Pancreas (tissue), 10 donors: Measurements from ENCODE around the gene TREH. TPM values are rescaled to one million over a fixed set of nuclear protein-coding genes. Genes with fewer than 3 reads are reported as not detected.
A peak's percentile ranks its signal among the peaks of the same experiment; 100 is the strongest.

Experiments
- ATAC-seq, 4 donors: fragments of 200-7000 bp; cut with Tn5 transposase; one replicate each; pipeline versions ENCODE4 v1.8.0 to v1.9.1; 2020; ENCODE audit warnings: mild to moderate bottlenecking in 4 of 4, moderate library complexity in 4 of 4
- DNase-seq, 6 donors: peaks; one replicate each; pipeline ENCODE4 v3.0.0-alpha.2; 2020
- FAIRE-seq: peaks from 2 replicates; lab custom pipeline; 2012; peaks lifted over from hg19 to GRCh38; lab: Jason Lieb, UNC
- H3K27ac ChIP-seq, 4 donors: fragments of 200-600 bp; sonication (generic); 1 replicate in 3 of 4; 2 replicates in 1 of 4; pipeline versions ENCODE4 v1.5.0 to v1.8.0; 2020
- H3K27me3 ChIP-seq, 4 donors: fragments of 200-600 bp; one replicate each; pipeline ENCODE4 v1.8.0; 2021
- H3K36me3 ChIP-seq, 3 donors: fragments of 200-600 bp; sonication (generic) in 1 of 3; one replicate each; pipeline versions ENCODE4 v1.5.0 to v1.8.0; 2020 to 2021
- H3K4me1 ChIP-seq, 3 donors: fragments of 200-600 bp; one replicate each; pipeline ENCODE4 v1.8.0; 2021
- H3K4me3 ChIP-seq, 4 donors: fragments of 200-600 bp; sonication (generic) in 2 of 4; one replicate each; pipeline versions ENCODE4 v1.5.0 to v1.8.0; 2020 to 2021
- H3K9me3 ChIP-seq, 4 donors: fragments of 200-600 bp; one replicate each; pipeline ENCODE4 v1.8.0; 2021
- WGBS, 2 donors: extraction: QIAGEN DNeasy Blood & Tissue Kit; methylation state at CpG; one replicate each; pipeline ENCODE4 v1.1.7; 2013; 5-methylcytosine and 5-hydroxymethylcytosine counted together
- intact Hi-C, 3 donors: fragments of 100-400 bp; cut with DNase I; formaldehyde crosslinking; loops; one replicate each; pipeline versions ENCODE4 v1.11.1 to v1.14.2; 2022
- polyA plus RNA-seq, 2 donors: library from polyadenylated mRNA; stranded (reverse); fragments of 200-250 nt; gene quantifications; one replicate each; pipeline ENCODE4 v1.2.3, GENCODE V29; 2013
- total RNA-seq, 6 donors: library from RNA; stranded (reverse); fragmentation: NEBNext Ultra II Directional in 4 of 6; extraction: Animal tissue kit (Norgen Biotek cat#: 25700) in 4 of 6; gene quantifications; one replicate each; pipeline versions ENCODE4 v1.2.1 to v1.2.4, GENCODE V29; 2021 to 2023
- TF ChIP-seq, protein P1 (sequence below), 4 donors: fragments of 200-600 bp; sonication (generic) in 3 of 4; IDR thresholded peaks; one replicate each; pipeline versions ENCODE4 v1.5.0 to v1.8.0; 2021; ENCODE audit warnings: antibody characterized with exemption in 4 of 4
- donor health status: healthy with polysubstance abuse.
- donor health status: DM: no; HTN: no; CAD: no; lungs with moderate emphysema.
- donor health status: DM: no; HTN: no; CAD: no.
- donor health status: control.
- donor health status: control.
- donor health status: Bipolar disorder and iron deficiency.
- donor health status: DM: yes; HTN: yes; CAD: no.
- donor health status: DM: no; HTN: no; CAD: no.
- donor health status: DM: no; HTN: no; CAD: no.
- donor health status: DM: yes; HTN: yes; CAD: no.

Gene TREH
- total and polyA plus RNA-seq, 8 donors: 0.14 to 4.7 (median 1.0) TPM

DNA sequence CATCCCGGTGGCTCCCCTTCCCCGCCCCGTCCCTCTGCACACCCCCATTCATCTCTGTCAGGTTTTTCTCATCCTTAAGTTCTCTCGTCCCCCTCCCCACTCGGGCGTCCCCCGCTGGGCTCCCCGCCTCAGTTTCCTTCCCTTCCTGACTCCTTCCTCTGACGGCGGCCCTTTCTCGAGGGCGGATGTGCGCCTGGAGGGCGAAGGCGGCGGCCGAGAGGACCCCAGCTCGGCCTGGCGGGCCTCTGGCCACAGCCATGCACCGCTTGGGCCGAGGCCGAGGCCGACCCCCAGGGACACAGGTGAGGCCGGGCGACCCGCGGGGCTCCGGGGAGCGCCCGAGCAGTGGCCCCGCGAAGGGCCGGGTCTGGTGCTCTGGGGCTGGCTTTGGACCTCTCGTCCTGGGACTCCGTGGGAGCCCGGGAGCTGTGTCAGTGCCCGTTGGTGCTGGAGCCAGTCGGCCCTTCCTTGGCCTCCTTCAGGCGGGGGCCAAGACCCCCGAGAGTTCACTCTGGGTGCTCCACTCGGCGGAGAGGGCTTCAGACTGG lies 69.2 kb downstream of the TREH start:
- Histone ChIP-seq H3K27me3 (no peaks in the 10 kb centered on the region), H3K27ac (peak overlapping the region in 1 of 4 donors; percentile 53), H3K36me3 (no peaks in the 10 kb centered on the region), H3K4me1 (peaks cover 0 to 11% (median 0%) of the 10 kb centered on the region in 3 donors), H3K4me3 (peak overlapping the region; percentile 9 to 54 (median 19)), H3K9me3 (no peaks in the 10 kb centered on the region)
- FAIRE-seq: no peak
- DNase-seq: peak in 2 of 6 donors; percentile 63 to 83
- ATAC-seq: no peak
- 56 to 63% methylated on average over 34 to 42 of the region's 42 CpGs for WGBS, 2 donors
- intact Hi-C loops: loop anchor here in 1 of 3 donors (5.0 kb wide), 1 partner anchor 47 kb away; no protein-coding TSS in a partner anchor
- TF ChIP-seq, protein P1, sequence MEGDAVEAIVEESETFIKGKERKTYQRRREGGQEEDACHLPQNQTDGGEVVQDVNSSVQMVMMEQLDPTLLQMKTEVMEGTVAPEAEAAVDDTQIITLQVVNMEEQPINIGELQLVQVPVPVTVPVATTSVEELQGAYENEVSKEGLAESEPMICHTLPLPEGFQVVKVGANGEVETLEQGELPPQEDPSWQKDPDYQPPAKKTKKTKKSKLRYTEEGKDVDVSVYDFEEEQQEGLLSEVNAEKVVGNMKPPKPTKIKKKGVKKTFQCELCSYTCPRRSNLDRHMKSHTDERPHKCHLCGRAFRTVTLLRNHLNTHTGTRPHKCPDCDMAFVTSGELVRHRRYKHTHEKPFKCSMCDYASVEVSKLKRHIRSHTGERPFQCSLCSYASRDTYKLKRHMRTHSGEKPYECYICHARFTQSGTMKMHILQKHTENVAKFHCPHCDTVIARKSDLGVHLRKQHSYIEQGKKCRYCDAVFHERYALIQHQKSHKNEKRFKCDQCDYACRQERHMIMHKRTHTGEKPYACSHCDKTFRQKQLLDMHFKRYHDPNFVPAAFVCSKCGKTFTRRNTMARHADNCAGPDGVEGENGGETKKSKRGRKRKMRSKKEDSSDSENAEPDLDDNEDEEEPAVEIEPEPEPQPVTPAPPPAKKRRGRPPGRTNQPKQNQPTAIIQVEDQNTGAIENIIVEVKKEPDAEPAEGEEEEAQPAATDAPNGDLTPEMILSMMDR (IDR thresholded peaks at IDR 0.05): no peak

DNA sequence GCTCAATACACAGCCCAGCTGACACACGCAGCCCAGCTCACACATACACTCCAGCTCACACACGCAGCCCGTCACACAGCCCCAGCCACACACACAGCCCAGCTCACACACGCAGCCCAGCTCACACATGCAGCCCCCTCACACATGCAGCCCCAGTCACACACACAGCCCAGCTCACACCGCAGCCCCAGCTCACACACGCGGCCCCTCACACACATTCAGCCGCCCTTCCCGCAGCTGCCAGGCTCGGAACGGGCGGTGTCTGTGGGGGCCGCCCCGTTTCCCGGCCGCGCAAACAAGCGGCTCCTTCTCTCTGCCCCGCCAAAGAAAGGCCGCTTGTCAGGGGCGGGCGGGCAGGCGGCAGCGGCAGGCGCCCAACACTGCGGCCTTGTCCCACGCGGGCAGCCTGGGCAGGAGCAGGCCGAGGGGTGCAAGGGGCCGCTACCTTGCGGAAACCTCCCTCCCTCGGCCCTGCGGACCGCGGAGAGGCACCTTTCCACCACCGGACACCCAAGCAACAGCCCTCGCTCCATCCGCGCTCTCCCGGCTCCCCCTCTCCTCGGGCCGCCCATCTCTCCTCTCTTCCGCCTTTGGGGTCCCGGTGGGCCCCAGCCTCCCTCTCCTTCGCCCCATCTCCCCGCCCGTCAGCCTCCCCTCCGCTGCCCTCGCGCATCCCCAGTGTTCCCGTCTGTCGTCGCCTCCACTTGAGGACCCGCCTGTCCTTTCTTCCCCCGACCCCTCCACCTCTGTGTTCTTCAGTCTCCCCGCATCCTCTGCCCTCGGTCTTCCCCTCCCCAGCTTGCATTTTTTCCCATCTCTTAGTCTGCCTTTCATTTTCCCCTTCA lies 69.8 kb downstream of the TREH start:
- Histone ChIP-seq H3K4me1 (peaks cover 0 to 11% (median 0%) of the 10 kb centered on the region in 3 donors), H3K27ac (peak overlapping the region in 1 of 4 donors; percentile 4), H3K4me3 (peak overlapping the region in 2 of 4 donors; percentile 28 to 54), H3K36me3 (no peaks in the 10 kb centered on the region), H3K27me3 (no peaks in the 10 kb centered on the region), H3K9me3 (no peaks in the 10 kb centered on the region)
- ATAC-seq: no peak
- TF ChIP-seq, protein P1 (IDR thresholded peaks at IDR 0.05): no peak
- no peak for FAIRE-seq
- intact Hi-C loops: loop anchor here in 1 of 3 donors (5.0 kb wide), 1 partner anchor 48 kb away; no protein-coding TSS in a partner anchor
- 71 to 73% methylated on average over 35 to 57 of the region's 57 CpGs for WGBS, 2 donors
- peak in 2 of 6 donors; percentile 63 to 78 for DNase-seq

DNA sequence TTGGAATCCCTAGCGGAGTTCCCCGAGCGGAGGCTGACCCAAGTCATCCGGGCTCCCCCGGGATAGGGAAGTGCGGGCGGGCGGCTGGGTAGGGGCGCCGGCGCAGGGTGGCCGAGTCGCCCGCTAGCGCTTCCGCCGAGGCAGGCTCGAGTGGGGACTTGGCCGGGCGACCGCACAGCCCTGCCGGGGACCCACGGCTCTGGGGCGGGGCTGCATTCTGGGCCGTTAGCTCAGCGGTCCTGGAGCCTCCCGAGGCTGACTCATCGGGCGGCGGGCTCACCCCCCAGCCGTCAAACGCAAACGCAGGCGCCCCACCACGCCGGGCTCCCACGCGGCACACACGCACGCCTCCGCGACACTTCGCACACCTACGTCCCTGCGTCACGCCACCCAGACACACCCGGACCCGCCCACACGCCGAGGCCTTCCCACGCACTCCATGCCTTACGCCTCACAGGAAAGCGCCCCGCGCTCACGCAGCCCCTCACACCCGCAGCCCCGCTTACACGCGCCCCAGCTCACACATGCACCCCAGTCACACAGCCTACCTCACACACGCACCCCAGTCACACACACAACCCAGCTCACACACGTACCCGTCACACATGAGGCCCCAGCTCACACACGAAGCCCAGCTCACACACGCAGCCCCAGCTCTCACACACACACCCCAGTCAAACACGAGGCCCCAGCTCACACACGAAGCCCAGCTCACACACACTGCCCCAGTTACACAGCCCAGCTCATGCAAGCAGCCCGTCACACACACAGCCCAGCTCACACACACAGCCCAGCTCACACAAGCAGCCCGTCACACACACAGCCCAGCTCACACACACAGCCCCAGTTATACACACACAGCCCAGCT lies 70.9 kb downstream of the TREH start:
- peak overlapping the region; percentile 65 to 78 (median 72) for H3K27ac ChIP-seq
- peak overlapping the region; percentile 38 to 79 (median 60) for H3K4me3 ChIP-seq
- H3K27me3 ChIP-seq: no peaks in the 10 kb centered on the region
- WGBS, 2 donors: 26 to 30% methylated on average over 50 to 69 of the region's 69 CpGs
- no peaks in the 10 kb centered on the region for H3K9me3 ChIP-seq
- H3K36me3 ChIP-seq: no peaks in the 10 kb centered on the region
- intact Hi-C loops: no loop called here
- FAIRE-seq: no peak
- TF ChIP-seq, protein P1 (IDR thresholded peaks at IDR 0.05): no peak
- peaks cover 0 to 11% (median 0%) of the 10 kb centered on the region in 3 donors for H3K4me1 ChIP-seq
- DNase-seq: peak in 4 of 6 donors; percentile 57 to 84 (median 69)
- ATAC-seq: peak; percentile 36 to 51 (median 44)

DNA sequence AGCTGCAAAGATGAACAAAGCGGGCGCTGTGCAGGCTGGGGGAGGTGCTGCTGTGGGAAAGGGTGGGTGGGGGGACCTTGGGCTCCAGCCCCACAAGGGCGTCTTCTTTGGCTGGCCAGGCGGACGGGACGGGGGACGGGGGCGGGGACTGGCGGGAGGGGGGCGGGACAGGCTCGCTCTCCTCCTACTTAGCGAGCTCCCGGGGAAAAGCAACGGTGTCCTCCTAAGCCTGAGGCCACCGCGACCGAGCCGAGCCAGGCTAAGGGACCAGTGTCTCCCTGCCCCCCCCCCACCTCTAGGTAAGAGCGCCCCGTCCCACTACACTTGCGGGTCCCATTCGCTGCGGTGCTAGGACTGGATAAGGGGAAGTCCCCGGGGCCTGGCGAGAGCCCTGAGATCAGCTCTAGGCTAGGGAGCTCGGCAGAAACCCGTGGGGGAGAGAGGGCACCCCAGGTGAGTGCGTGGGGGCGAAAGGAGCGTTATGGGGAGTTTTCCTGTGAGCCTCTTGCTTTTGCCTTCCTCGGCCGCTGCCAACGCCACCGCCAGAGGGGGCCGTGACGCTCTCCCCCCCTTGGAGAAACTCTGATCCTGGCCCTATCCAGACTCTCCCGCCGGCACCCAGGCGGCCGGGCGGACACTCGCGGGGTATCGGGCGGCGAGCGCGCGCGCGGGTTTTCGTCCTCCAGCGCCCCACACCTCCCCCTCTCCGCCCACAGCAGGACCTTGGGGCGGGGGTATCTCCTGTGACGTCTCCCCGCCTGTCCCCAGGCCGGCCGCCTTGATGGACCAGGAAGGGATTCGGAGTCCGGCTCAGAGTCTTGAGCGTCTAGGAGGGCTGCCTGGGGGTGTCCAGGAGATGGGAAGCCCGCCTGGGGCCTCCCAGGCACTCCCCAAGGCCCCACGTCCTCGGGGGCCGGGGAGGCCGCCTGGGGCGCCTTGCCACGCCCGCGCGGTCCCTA lies 71.8 kb downstream of the TREH start, which contains the start of gene PHLDB1:
PHLDB1 (plus strand) TSS at position 215 of the 959 bp plus-strand sequence. CDS start 6,222 bp downstream, outside the sequence.
- WGBS, 2 donors: 0 to 2% methylated on average over 65 to 72 of the region's 72 CpGs
- Histone ChIP-seq H3K4me3 (peak within 1 kb of the TSS; percentile 38 to 79 (median 60)), H3K9me3 (no peaks in the 10 kb centered on the region), H3K36me3 (no peaks in the 10 kb centered on the region), H3K27me3 (no peaks in the 10 kb centered on the region), H3K27ac (peak within 1 kb of the TSS; percentile 65 to 78 (median 72)), H3K4me1 (peaks cover 0 to 11% (median 0%) of the 10 kb centered on the region in 3 donors)
- TF ChIP-seq, protein P1 (IDR thresholded peaks at IDR 0.05): peak in 2 of 4 donors; percentile 18 to 19
- intact Hi-C loops: no loop called here
- FAIRE-seq (no peak), ATAC-seq (peak; percentile 41 to 65 (median 61)), DNase-seq (peak in 5 of 6 donors; percentile 59 to 84 (median 68))
